GM19193 (cell line): Measurements from ENCODE around the gene CTSZ.

Experiments used
- POLR2A ChIP-seq: IDR thresholded peaks from 4 replicates; pipeline ENCODE4 v1.6.1; 2011; ENCODE audit not compliant: insufficient read depth, insufficient read length; ENCODE audit errors: extremely low read depth

Gene CTSZ

DNA sequence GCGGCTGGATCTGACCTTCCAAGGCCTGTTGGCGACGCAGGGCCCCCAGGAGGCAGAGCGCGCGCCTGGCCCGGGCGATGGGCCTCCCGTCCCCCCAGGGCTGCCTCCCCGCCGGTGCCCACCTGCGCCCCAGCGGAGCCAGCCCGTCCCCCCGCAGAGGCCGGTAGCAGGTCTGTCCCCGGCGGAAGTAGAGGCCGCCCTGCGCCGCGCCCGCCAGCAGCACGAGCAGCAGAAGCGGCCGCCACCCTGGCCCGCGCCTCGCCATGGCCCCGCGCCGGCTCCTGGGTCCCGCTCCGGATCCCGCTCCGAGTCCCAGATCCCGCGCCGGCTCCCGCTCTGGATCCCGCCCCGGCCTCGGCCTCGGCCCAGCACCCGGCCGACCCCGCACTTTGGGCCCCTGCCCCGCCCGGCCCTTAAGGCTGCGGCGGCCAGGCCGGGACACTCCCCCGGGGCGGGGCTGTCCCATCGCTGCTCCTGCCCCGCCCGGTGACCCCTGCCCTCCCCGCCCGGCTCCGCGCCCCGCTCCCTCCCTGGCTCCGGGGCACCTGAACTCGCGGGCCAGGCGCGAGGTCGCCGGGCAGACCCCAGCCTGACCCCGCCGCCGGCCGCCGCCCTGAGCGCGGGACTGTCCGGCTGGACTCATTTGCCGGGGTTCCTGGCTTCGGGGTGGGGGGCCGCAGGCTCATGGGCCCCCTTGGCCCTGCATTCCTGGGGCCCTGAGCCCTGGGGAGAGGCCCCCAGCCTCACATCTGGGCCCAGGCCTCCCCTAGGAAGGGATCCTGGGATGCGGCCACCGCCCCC is at the start of gene CTSZ:
Gene CTSZ, minus strand, starts transcription at position 391 of the 801 bp plus-strand sequence. Its CDS starts 126 bp downstream, at position 265.
- peak; percentile 87 for TF ChIP-seq POLR2A

DNA sequence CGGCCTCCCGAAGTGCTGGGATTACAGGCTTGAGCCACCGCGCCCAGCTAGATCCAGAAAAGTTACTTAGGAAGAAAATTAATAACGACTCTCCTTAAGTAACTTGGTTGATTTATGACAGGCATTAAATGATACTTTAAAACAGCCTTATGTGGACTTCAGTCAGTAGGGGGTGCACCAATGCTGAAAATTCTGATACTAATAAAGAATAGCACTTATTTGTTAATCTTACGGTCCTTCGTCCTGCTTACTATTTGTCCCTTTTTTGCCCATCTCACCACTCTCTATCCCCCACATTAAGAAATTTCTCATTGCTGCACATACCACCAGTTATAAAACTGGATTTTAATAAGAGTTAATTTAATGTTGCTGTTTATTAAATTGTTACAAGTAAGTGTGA is 48.2 kb upstream of the CTSZ start:
- TF ChIP-seq POLR2A, result no peak

DNA sequence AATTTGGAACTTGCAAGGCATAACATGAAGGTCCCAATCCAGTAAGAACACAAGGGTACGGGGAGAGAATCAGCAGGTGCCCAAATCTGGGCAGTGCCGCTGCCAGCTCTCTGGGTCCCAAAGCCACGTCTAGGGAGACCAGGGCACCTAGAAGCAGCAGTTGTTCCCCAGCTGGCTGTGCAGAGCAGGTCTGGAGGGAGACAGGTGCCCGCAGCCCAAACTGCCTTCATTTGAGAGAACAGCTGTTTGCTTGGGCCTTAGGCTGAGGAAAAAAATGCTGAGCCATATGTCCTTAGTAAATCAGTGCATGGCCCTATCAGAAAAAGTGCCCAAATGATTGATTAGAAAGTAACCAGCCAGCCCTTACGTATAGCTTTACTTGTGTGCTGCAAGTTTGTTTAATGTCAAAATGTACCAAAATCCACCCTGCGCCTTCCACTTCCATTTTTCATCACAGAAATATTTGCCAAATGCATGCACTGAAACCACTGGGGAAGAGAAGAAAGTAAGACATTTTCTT is 44.7 kb upstream of the CTSZ start:
- TF ChIP-seq POLR2A, result no peak

GRCh38 chr20:59050437-59050836 is 43.4 kb upstream of the CTSZ start:
- no peak for TF ChIP-seq POLR2A

- TF ChIP-seq POLR2A, result no peak
Measured at GRCh38 chr20:59048681-59049030, 41.6 kb upstream of the CTSZ start.

DNA sequence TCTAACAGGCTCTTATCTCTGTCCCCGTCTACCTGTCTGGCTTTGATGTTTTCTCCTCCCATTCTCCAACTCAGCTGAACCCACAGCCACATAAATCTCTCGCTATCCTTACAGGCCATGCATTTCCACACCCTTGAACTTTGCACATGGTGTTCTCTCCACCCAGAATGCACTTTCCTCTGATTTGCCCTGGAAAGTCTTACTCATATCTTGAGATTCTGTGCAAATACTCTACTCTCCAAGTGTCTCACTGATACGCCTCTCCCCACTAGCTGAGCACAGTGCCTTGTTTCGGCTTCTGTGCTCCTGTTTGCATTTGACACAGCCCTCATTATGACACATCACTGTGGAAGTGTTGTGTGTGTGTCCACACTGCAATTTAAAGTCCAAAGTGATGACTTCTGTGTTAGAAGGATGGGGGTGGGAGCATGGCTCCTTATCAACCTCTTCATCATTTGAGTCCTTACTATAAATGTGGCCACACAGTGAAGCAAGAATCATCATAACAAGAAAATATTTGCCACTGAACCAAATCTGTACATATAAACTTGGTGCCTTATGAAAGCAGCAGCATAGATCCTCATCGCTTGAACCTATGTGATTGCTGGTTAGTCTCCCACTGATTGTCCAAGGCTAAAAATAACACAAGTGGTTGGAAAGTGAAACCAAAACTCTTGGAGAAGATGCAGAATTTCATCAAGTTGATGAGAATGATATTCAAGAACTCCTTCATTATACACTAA is 41.1 kb upstream of the CTSZ start:
- TF ChIP-seq POLR2A, result no peak

DNA sequence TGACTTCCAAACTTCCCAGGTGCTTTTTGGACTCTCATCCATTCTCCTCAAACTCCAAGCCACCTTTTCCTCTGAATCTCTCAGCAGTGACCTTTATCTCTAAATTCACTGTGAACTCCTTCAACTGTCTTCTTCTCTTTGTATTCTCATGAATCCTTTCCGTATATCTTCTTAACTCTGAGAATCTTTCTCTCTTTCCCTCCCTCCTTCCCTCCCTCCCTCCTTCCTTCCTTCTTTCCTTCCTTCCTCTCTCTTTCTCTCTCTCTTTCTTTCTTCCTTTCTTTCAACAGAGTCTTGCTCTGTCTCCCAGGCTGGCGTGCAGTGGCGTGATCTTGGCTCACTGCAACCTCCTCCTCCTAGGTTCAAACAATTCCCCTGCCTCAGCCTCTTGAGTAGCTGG is 39.8 kb upstream of the CTSZ start:
- no peak for TF ChIP-seq POLR2A

DNA sequence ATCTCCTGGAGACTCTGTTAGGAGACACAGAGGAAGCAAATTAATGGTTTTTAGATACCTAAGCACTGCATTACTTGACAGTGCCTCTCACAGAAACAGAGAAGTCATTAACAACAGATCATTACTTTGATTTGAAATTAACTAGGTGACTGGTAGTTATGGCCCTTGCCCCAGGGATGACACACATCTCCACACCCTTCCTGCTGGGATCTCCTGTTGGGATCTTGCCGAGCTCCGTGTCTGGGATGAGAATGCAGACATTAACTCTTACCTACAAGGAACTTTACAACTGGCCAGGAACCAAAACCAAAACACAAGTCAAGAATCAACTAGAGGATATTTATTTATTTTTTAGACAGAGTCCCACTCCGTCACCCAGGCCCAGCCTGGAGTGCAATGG is 37.7 kb upstream of the CTSZ start:
- TF ChIP-seq POLR2A, result no peak

GRCh38 chr20:59044295-59044694 is 37.2 kb upstream of the CTSZ start:
- TF ChIP-seq POLR2A, result no peak

DNA sequence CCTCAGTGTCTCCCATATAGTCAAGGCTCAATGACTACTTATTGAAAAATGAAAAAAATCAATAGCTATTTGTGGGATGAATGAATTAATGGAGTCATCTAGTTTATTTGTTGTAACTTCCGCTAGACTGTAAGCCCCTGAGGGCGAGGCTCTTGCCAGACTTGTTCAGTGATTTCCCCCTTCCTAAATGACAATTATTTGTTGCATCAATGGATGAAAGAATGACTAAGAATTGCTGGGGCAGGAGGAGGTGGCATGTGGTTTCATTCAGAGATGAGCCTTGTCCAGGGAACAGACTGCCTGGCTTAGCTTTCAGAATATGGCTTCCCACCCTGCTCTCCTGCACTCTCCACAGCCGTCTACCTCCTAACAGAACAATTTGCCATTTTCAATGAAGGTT is 36.6 kb upstream of the CTSZ start:
- TF ChIP-seq POLR2A, result no peak

DNA sequence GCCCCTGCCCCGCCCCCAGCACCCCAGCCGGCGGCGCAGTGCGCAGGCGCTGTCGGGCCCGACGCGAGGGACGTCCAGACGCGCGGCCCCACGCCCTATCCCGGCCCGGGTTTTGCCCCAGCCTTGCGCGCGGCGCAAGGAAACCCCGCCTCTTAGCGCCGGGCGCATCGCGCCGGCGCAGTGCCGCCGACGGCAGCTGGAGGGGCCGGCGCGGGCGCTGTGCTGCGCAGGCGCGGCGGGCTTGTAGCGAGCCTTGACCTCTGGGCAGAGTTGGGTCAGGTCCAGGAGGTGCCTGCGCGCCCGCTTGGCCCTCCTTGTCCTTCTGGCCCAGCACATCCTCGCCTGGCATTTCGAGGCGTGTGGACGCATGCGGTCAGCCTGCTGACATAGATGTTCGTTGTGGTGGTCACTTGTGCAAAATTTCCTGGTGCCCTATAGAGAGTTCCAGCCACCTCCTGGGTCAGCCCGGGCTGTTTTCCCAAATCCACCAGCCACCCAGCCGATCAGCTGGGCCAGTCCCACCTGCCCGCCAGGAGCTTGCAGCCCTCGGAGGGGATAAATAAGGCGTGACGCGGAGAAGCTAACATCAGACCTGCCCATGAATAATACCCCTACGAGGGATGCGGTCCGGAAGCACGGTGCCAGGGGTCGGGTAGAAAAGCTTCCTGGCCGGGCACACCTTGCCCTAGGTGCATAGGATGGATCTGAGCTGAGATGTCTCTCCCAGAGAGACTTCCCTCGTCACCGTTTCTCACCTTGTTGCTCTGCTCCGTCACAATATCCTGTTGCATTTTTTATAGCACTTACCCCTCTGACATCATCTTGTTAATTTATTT is 36.0 kb upstream of the CTSZ start:
- TF ChIP-seq POLR2A, result peak; percentile 90

DNA sequence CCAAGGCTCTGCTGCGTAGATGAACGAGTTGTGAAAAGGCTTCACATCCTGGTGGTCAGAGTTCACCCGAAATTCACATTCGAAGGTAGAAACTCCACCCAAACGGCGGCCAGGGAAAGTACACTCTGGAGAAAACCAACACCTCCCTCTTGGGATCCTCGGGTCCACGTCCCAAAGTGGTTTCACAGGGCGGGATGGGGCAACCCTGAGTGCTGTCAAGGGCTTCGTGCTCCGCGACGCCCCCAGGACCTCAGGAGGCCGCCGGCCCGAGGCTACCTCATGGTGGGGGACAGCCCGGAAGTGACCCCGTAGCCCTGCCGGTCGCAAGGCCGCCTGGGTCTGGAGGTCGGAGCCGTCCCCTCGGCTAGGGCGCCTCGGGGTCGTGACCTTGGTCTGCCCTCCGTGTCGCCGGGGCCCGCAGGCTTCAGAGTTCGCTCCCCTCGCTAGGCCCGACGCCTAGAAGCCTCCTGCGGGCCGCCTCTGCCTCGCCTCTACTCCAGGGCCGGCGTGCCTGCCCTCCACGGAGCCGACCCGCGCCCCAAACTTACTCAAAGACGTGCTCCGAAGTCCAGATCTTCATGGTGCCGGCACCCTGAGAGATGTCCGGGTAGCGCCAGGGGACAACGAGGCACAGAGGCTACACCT is 35.2 kb upstream of the CTSZ start, which contains the start of gene PRELID3B:
Gene PRELID3B, minus strand, starts transcription at position 636 of the 645 bp plus-strand sequence. Its CDS starts 56 bp downstream, at position 580.
- TF ChIP-seq POLR2A, result peak; percentile 57

DNA sequence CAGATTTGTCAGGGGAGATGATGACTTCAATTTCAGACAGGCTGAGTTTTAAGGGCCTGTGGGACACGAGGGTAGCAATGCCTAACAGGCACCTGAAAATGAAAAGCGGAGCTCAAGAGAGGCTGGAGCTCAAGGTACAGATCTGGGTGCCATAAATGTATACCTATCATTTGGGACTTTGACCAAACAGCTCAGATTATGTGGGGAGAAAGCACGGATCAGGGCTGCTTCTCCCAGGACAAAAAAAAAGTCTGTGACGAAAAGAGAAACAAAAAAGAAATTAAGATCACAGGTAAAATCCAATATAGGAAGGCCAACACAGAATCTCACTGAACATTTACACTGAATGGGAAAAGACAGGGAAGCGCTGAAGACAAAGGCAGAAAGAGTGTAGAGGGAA is 33.6 kb upstream of the CTSZ start:
- no peak for TF ChIP-seq POLR2A

DNA sequence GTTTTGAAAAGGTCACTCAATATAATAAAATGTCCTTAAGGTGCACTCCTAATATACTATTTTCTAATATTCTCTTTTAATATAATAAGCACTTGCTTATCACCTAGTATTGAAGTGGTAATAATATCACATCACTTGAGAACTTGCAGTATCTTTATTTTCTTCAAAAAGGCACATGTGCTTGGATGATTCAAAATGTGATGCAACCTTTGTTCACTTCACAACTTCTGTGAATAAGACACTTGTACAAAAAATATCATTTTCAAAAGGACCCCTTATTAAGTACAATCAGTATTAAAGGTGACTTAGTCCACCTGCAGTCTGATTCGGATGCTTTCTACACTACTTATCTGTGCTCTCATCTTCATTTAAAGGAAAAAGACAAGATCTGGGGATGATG is 32.2 kb upstream of the CTSZ start:
- TF ChIP-seq POLR2A, result no peak
